ENCODE data around the gene ZNF276. TPM values are rescaled to one million over a fixed set of nuclear protein-coding genes. Genes with fewer than 3 reads are reported as not detected.
"Not testable (repeated sequence)": the region's sequence is repeated elsewhere in the genome, so short reads cannot be mapped to it uniquely, and the experiment has no call there.

ZNF276 gene
- total RNA-seq, 1 experiment from 2014 or later = 21.8 TPM

- H2AFZ ChIP-seq (ENCODE audit: low read length) = no peak overlapping the region
- peaks cover 6% of the 10 kb centered on the region for H3K4me1 ChIP-seq (ENCODE audit: low read length)
- peaks cover 5% of the 10 kb centered on the region; the same call in 1 of the 2 replicates for H3K79me2 ChIP-seq (ENCODE audit: low read length)
- no peak overlapping the region for H3K4me3 ChIP-seq (ENCODE audit: low read length)
- H3K9me2 ChIP-seq (replicated peaks; ENCODE audit: insufficient read depth, low read length) = no peaks in the 10 kb centered on the region
- no peaks in the 10 kb centered on the region for H4K20me1 ChIP-seq (ENCODE audit: insufficient read depth, low read depth, low read length)
- H3K9ac ChIP-seq (ENCODE audit: low read length) = no peak overlapping the region
- H3K9me3 ChIP-seq (ENCODE audit: low read length) = no peaks in the 10 kb centered on the region
- peak; percentile 36 for DNase-seq
- no peak overlapping the region for H3K4me2 ChIP-seq (ENCODE audit: low read depth, low read length, poor library complexity, severe bottlenecking)
- no peak overlapping the region for H3K27ac ChIP-seq (ENCODE audit: low read length)
- H3K36me3 ChIP-seq (ENCODE audit: insufficient read depth, low read length) = peaks cover 26% of the 10 kb centered on the region
- H3K27me3 ChIP-seq (ENCODE audit: low read length) = no peaks in the 10 kb centered on the region
These were observed 38.5 kb downstream of the ZNF276 start for GRCh38 chr16:89759746-89760340.

DNA sequence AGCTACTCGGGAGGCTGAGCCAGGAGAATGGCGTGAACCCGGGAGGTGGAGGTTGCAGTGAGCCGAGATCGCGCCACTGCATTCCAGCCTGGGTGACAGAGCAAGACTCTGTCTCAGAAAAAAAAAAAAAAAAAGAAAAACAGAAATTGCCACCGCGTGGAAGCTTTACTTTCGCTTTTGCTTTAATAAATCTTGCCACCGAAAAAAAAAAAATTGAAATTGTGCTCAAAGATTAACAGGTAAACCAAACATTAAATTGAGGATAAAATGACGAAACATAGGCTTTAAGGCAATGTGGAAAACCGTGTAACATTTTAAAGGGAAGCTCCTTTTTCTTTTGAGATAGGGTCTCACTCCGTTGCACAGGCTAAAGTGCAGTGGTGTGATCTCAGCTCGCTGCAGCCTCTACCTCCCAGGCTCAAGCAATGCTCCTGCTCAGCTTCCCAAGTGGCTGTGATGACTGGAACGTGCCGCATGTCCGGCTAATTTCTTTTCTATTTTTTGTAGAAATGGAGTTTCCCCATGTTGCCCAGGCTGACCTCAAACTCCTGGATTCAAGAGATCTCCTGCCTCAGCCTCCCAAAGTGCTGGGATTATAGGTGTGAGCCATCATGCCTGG, 40.1 kb downstream of the ZNF276 start:
- H3K4me1 ChIP-seq (ENCODE audit: low read length) = peaks cover 15% of the 10 kb centered on the region
- H3K9ac ChIP-seq (ENCODE audit: low read length) = no peak overlapping the region
- H3K4me2 ChIP-seq (ENCODE audit: low read depth, low read length, poor library complexity, severe bottlenecking) = no peak overlapping the region

DNA sequence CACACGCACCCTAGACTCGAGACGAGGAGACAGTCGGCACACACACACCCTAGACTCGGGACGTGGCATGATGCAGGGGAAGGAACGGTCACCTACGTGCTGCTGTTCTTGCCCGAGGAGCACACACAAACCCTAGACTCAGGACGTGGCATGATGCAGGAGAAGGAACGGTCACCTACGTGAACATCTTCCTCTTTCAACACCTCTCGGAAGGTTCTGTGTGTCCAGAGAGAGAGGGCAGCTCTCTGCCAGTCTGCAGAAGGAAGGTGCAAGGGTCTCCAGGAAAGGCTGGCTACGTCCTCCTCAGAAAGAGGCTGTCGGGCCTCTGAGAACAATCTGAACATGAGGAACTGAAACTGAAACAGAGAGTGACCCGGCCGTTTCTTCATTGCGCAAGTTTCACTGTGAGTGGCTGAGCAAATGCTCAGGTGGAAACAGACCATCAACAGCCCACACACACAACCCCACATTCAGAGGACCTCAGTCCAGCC, 43.4 kb downstream of the ZNF276 start:
- Histone ChIP-seq H3K36me3 (ENCODE audit: insufficient read depth, low read length) (peaks cover 23% of the 10 kb centered on the region), H3K9me2 (replicated peaks; ENCODE audit: insufficient read depth, low read length) (no peaks in the 10 kb centered on the region), H3K9ac (ENCODE audit: low read length) (peak overlapping the region; percentile 61), H3K4me3 (ENCODE audit: low read length) (peak overlapping the region; percentile 43; the same call in 1 of the 2 replicates), H2AFZ (ENCODE audit: low read length) (peak overlapping the region; percentile 12; the same call in 1 of the 2 replicates), H3K79me2 (ENCODE audit: low read length) (no peaks in the 10 kb centered on the region; the same call in 1 of the 2 replicates), H4K20me1 (ENCODE audit: insufficient read depth, low read depth, low read length) (no peaks in the 10 kb centered on the region), H3K27me3 (ENCODE audit: low read length) (no peaks in the 10 kb centered on the region), H3K4me1 (ENCODE audit: low read length) (peaks cover 15% of the 10 kb centered on the region), H3K27ac (ENCODE audit: low read length) (peak overlapping the region; percentile 76), H3K4me2 (ENCODE audit: low read depth, low read length, poor library complexity, severe bottlenecking) (peak overlapping the region; percentile 53), H3K9me3 (ENCODE audit: low read length) (no peaks in the 10 kb centered on the region)
- DNase-seq = peak; percentile 89

More for the DNA sequence above, 40.1 kb downstream of the ZNF276 start:
- no peaks in the 10 kb centered on the region; the same call in 1 of the 2 replicates for H3K79me2 ChIP-seq (ENCODE audit: low read length)
- DNase-seq = no peak
- H3K27me3 ChIP-seq (ENCODE audit: low read length) = no peaks in the 10 kb centered on the region
- H4K20me1 ChIP-seq (ENCODE audit: insufficient read depth, low read depth, low read length) = no peaks in the 10 kb centered on the region
- no peak overlapping the region for H3K27ac ChIP-seq (ENCODE audit: low read length)
- H3K9me3 ChIP-seq (ENCODE audit: low read length) = no peaks in the 10 kb centered on the region
- no peak overlapping the region for H3K4me3 ChIP-seq (ENCODE audit: low read length)
- H3K9me2 ChIP-seq (replicated peaks; ENCODE audit: insufficient read depth, low read length) = no peaks in the 10 kb centered on the region
- H2AFZ ChIP-seq (ENCODE audit: low read length) = no peak overlapping the region
- peaks cover 24% of the 10 kb centered on the region for H3K36me3 ChIP-seq (ENCODE audit: insufficient read depth, low read length)

GRCh38 chr16:89765292-89765830, 44.0 kb downstream of the ZNF276 start:
- Histone ChIP-seq H2AFZ (ENCODE audit: low read length) (no peak overlapping the region), H3K9me2 (replicated peaks; ENCODE audit: insufficient read depth, low read length) (no peaks in the 10 kb centered on the region), H3K9me3 (ENCODE audit: low read length) (no peaks in the 10 kb centered on the region), H3K36me3 (ENCODE audit: insufficient read depth, low read length) (peaks cover 26% of the 10 kb centered on the region), H3K27ac (ENCODE audit: low read length) (peak overlapping the region; percentile 76), H3K4me3 (ENCODE audit: low read length) (peak overlapping the region; percentile 33; the same call in 1 of the 2 replicates), H3K4me1 (ENCODE audit: low read length) (peaks cover 15% of the 10 kb centered on the region), H4K20me1 (ENCODE audit: insufficient read depth, low read depth, low read length) (no peaks in the 10 kb centered on the region), H3K27me3 (ENCODE audit: low read length) (no peaks in the 10 kb centered on the region), H3K9ac (ENCODE audit: low read length) (peak overlapping the region; percentile 61), H3K79me2 (ENCODE audit: low read length) (no peaks in the 10 kb centered on the region; the same call in 1 of the 2 replicates), H3K4me2 (ENCODE audit: low read depth, low read length, poor library complexity, severe bottlenecking) (peak overlapping the region; percentile 53)
- no peak for DNase-seq

DNA sequence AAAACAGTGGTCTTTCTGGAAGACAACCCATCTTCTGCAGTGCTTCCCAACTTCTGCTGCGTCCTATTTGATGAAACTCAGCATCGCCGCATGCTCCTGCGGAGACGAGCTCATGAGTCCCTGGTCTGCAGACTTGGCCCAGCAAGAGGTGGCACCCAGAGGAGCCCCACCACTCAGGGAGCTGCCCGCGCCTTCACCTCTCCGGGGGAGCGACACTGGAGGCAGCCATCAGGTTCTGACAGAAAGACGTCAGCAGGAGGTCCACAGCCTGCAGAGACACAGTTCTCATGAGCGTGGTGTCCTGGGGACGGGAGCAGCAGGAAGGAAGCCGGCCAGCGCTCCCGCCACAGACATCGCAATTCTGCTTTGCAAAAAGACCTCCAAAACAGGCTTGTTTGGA, 49.0 kb downstream of the ZNF276 start:
- Histone ChIP-seq H3K27ac (ENCODE audit: low read length) (no peak overlapping the region), H3K79me2 (ENCODE audit: low read length) (no peaks in the 10 kb centered on the region), H3K27me3 (ENCODE audit: low read length) (no peaks in the 10 kb centered on the region), H2AFZ (ENCODE audit: low read length) (no peak overlapping the region), H3K4me2 (ENCODE audit: low read depth, low read length, poor library complexity, severe bottlenecking) (no peak overlapping the region), H3K4me3 (ENCODE audit: low read length) (no peak overlapping the region), H3K9me2 (replicated peaks; ENCODE audit: insufficient read depth, low read length) (no peaks in the 10 kb centered on the region), H3K9me3 (ENCODE audit: low read length) (no peaks in the 10 kb centered on the region), H3K36me3 (ENCODE audit: insufficient read depth, low read length) (peaks cover 24% of the 10 kb centered on the region), H3K4me1 (ENCODE audit: low read length) (peaks cover 4% of the 10 kb centered on the region), H4K20me1 (ENCODE audit: insufficient read depth, low read depth, low read length) (no peaks in the 10 kb centered on the region), H3K9ac (ENCODE audit: low read length) (no peak overlapping the region)
- DNase-seq = no peak

GRCh38 chr16:89775223-89775622, 53.9 kb downstream of the ZNF276 start:
- H3K27ac ChIP-seq (ENCODE audit: low read length) = no peak overlapping the region
- H2AFZ ChIP-seq (ENCODE audit: low read length) = no peak overlapping the region
- peaks cover 34% of the 10 kb centered on the region for H3K36me3 ChIP-seq (ENCODE audit: insufficient read depth, low read length)
- H3K4me1 ChIP-seq (ENCODE audit: low read length) = no peaks in the 10 kb centered on the region
- H3K9ac ChIP-seq (ENCODE audit: low read length) = no peak overlapping the region
- no peak for DNase-seq
- no peaks in the 10 kb centered on the region for H3K9me3 ChIP-seq (ENCODE audit: low read length)
- no peaks in the 10 kb centered on the region for H4K20me1 ChIP-seq (ENCODE audit: insufficient read depth, low read depth, low read length)
- H3K4me2 ChIP-seq (ENCODE audit: low read depth, low read length, poor library complexity, severe bottlenecking) = no peak overlapping the region
- H3K27me3 ChIP-seq (ENCODE audit: low read length) = no peaks in the 10 kb centered on the region
- no peak overlapping the region for H3K4me3 ChIP-seq (ENCODE audit: low read length)
- H3K79me2 ChIP-seq (ENCODE audit: low read length) = no peaks in the 10 kb centered on the region
- no peaks in the 10 kb centered on the region for H3K9me2 ChIP-seq (replicated peaks; ENCODE audit: insufficient read depth, low read length)

DNA sequence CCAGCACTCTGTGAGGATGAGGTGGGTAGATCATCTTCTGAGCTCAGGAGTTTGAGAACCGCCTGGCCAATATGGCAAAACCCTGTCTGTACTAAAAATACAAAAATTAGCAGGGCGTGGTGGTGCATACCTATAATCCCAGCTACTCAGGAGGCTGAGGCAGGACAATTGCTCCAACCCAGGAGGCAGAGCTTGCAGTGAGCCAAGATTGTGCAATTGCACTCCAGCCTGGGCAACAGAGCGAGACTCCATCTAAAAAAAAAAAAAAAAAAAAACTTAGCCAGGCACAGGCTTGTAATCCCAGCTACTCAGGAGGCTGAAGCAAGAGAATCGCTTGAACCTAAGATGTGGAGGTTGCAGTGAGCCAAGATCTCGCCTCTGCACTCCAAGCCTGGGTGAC, 56.9 kb downstream of the ZNF276 start:
- H4K20me1 ChIP-seq (ENCODE audit: insufficient read depth, low read depth, low read length); H3K9me2 ChIP-seq (replicated peaks; ENCODE audit: insufficient read depth, low read length); DNase-seq; H2AFZ ChIP-seq (ENCODE audit: low read length); H3K4me1 ChIP-seq (ENCODE audit: low read length); H3K4me2 ChIP-seq (ENCODE audit: low read depth, low read length, poor library complexity, severe bottlenecking); H3K27ac ChIP-seq (ENCODE audit: low read length); H3K4me3 ChIP-seq (ENCODE audit: low read length); H3K9me3 ChIP-seq (ENCODE audit: low read length); H3K9ac ChIP-seq (ENCODE audit: low read length); H3K27me3 ChIP-seq (ENCODE audit: low read length); H3K79me2 ChIP-seq (ENCODE audit: low read length): not testable (repeated sequence)
- H3K36me3 ChIP-seq (ENCODE audit: insufficient read depth, low read length) = peaks cover 23% of the 10 kb centered on the region

GRCh38 chr16:89779231-89779908, 58.0 kb downstream of the ZNF276 start:
- Histone ChIP-seq H3K27ac (ENCODE audit: low read length) (no peak overlapping the region), H3K36me3 (ENCODE audit: insufficient read depth, low read length) (peaks cover 25% of the 10 kb centered on the region), H3K4me2 (ENCODE audit: low read depth, low read length, poor library complexity, severe bottlenecking) (no peak overlapping the region), H3K27me3 (ENCODE audit: low read length) (no peaks in the 10 kb centered on the region), H3K4me1 (ENCODE audit: low read length) (no peaks in the 10 kb centered on the region), H3K79me2 (ENCODE audit: low read length) (no peaks in the 10 kb centered on the region), H3K4me3 (ENCODE audit: low read length) (no peak overlapping the region), H4K20me1 (ENCODE audit: insufficient read depth, low read depth, low read length) (no peaks in the 10 kb centered on the region), H2AFZ (ENCODE audit: low read length) (no peak overlapping the region), H3K9me2 (replicated peaks; ENCODE audit: insufficient read depth, low read length) (no peaks in the 10 kb centered on the region), H3K9me3 (ENCODE audit: low read length) (no peaks in the 10 kb centered on the region), H3K9ac (ENCODE audit: low read length) (no peak overlapping the region)
- no peak for DNase-seq

Measured in Karpas-422 (cell line).